ENCODE measurements around the gene MAPK8. TPM values are rescaled to one million over a fixed set of nuclear protein-coding genes. Genes with fewer than 3 reads are reported as not detected.

Gene MAPK8
- polyA plus RNA-seq, 1 donor: 81.9 TPM

DNA sequence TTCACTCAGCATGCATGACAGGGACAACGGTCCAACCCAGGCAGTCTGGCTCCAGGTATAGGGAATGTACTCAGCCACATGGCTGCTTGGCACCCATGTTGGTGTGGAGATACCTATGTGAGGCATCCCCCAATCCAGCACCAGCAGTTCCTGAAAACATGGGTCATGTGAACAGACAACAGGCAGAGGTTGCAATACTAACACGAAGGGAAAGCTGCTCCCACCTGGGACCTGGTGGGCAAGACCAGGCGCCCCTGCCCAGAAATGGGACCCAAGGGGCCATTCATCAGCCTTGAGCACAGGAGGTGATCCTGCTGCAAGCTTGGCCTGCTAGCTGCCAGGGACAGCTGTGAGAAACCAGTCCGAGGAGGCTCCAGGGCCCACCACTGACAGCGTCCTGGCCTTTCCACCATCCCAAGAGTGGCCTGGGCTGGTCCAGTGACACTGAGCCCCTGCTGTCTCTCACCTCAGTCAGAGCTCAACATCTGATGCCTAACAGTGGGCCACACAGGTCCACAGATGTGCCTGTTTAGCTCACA lies 156.1 kb downstream of the MAPK8 start:
- no peak for DNase-seq

- DNase-seq: no peak
Measured at GRCh38 chr10:48463318-48464003, 157.0 kb downstream of the MAPK8 start.

DNA sequence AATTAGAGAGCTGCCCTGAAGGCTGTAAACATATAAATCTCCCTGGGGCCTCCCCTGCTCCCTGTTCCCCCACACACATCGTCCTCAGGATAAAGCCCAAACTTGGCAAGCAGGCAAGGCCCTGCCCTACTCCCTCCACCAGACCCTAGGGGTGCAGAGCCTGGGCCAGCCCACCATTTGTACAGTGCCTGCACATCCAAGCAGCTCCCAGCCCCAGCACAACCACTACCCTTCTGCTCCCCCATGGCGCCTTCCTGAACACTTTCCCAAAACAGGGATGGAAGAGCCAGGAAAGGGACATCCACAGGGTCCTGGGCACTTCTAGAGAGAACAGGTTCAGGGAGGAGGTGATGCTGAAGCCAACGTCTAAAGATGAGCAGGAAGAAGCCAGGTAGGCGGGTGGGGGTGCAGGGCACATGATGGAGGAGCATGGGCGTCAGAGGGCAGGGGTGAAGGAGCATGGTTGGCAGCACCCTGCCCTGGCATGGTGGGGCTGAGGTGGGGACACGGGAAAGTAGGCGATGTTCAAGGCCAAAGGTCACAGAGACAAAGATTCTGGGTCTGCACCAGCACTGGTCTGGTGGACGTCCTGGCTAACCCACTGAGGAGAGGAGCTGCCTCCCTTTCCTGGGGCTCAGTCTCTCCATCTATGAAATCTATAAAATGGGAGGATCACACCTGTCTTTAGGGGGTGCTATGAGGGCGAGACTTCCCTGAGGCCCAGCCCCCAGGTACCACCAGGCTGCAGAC lies 157.8 kb downstream of the MAPK8 start:
- no peak for DNase-seq

GRCh38 chr10:48464871-48465736 lies 158.6 kb downstream of the MAPK8 start:
- no peak for DNase-seq

- DNase-seq: no peak
Measured at GRCh38 chr10:48465860-48466521, 159.5 kb downstream of the MAPK8 start.

- no peak for DNase-seq
Measured at GRCh38 chr10:48466611-48467240, 160.2 kb downstream of the MAPK8 start.

DNA sequence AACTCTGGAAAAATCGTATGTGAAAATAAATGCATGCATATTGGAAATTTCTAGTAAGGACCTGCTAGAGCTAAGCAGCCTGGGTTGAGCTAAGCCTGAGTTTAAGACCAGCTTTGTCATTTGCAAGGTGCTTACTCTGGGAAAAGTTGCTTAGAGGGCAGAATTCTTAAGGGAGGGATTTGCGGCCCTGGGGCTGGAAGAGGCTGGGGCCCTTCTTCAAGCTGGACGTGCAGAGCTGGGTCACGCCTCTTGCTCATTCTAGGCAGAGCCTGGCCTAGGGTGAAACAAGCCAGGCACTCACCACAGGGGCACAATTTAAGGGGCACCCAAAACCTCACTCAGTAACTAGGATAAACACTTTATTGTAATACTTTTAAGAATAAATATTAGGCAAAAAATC lies 161.2 kb downstream of the MAPK8 start:
- DNase-seq: no peak

GRCh38 chr10:48468130-48468790 lies 161.8 kb downstream of the MAPK8 start:
- no peak for DNase-seq

DNA sequence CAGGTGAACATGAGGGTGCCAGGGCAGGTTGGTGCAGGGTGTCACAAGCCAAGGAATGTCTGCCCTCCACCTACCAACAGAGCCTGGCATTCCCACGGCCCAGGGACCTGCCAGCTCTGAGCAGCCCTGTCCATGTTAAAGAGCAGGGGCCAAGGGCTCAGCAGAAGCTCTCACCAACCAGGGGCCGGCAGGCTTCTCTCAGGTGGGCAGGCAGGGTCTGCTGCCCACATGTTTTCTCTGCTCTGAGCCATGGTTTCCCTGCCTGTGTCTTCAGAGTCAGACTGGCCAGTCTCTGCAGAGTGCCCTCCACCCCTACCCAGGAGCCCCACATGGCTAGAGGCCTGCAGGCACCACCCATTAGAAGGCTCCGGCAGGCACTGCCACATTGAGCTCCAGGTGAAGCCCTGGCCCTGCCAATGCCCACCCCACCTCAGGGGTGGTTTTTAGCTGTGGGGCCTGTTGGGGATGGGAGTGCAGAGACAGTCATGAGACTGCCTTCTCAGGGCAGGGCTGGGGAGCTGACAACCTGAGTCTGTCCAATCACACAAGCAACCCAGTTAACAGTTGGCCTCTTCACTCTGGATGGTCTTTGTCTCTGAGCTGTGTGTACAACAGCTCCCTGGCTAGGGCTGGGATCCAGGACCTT lies 162.5 kb downstream of the MAPK8 start:
- DNase-seq: no peak

DNA sequence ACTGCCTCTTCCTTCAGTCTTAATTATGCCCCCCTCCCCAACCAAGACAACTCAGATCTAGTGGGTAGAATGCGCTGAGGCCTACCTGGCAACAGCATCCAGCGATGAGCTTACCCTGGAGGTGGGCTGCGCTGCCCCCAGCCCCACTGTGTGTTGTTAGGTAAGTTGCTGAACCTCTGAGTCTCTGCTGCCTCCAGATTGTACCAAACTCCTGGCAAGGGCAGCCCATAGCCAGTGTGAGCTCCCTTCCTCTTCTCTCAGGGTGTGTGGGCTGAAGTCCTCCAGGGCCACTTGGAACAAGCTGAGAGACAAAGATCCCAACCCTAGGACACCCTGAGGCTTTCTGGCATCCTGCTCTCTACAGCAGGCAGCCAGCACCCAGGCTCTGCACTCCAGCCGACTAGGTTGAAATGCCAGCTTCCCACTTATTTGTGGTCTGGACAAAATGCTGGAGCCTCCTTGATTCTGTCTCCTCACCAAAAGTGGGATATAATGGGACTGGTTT lies 163.1 kb downstream of the MAPK8 start:
- no peak for DNase-seq

DNA sequence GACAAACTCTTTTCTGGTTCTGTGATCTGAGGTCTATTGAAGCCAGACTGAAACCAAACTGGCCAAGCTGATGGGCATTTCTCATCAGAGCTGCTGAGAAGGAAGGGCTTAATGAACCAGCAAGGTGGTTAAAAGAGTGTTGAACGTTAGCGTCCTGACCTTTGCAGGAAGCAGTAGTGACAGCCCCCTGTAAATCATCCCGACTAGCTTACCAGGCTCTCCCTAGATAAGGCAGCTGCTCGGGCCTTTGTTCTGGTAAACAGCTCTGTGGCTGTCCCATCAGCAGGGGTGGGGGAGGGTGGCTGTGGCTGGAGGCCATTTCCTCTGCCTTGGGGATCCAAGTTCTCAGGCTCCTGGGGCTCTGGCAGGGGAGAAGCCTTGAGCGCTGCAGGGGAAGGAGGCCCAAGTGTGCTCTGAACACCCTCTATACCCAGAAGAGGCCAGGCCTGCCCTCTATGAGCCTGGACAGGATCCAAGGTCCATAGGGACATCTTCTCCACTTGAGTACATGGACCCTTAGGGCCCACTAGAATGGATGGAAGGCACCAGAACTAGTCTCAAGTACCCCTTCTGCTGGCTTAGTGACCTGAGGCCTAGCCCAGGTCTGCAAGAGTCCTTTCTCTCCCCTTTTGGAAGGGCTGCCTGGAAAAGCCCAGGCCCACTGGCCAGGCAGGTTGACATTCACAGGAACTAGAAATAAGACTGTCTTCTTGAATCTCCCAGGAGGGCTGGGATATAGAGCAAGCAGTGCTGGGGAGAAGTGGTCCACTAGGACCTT lies 163.8 kb downstream of the MAPK8 start:
- DNase-seq: peak; percentile 74

DNA sequence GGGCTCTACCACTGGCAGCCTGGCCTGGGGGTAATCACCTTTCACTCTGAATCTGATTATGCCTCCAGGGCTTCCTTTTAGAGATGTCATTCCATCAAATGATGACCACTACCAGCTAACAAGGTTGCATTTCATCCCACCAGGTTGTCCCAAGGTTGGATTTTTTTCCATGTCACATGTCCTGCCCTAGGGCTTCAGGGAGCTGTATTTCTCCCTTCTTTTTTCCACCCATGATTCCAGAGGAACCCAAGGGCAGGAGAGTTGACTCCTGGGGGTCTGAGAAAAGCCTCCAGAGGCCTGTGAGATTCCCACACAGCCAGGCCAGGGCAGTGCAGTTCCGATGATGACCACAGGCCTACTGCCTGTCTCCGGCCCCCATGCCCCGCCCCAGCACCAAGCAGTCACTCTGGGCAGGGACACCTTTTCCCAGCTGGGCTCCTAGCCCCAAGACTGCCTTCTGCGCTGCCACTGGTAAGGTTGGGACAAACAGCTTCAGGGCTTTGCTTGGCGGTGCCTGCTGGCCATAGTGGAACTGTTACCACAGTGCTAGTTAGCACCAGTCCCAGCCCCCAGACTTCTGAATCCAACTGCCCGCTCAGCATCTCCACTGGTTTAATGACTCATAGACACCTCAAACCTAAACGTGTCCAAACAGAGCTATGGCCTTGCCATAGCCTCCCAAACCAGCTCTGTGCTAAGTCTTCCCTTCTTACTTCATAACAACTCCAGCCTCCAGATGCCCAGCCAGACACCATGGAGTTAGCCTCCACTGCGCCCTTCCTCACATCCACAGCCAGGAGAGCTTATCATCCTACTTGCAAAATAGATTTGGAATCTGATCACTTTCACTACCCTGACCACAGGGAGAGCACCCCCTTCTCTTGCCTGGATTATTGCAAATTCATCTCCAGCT lies 164.7 kb downstream of the MAPK8 start:
- no peak for DNase-seq

- no peak for DNase-seq
Measured at GRCh38 chr10:48472501-48473069, 166.1 kb downstream of the MAPK8 start.

DNA sequence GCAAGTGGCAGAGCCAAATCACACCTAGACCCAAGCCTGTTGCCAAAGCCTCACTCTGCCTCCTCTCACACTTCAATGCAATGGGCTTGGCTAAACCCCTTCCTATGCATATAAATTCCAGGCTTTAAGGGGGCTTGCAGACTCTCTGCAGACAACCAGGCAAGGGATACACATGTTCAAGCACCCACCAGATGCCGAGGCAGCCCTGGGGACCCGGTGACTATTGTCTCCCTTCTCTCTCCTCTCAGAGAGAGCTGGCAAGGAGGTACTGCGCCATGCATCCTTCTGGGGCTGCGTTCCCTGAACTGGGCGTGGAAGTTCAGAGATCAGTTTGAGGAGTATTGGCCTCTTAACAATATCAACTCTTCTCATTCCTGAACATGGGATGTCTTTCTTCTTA lies 167.2 kb downstream of the MAPK8 start:
- DNase-seq: no peak

- no peak for DNase-seq
Measured at GRCh38 chr10:48474765-48475365, 168.4 kb downstream of the MAPK8 start.

DNA sequence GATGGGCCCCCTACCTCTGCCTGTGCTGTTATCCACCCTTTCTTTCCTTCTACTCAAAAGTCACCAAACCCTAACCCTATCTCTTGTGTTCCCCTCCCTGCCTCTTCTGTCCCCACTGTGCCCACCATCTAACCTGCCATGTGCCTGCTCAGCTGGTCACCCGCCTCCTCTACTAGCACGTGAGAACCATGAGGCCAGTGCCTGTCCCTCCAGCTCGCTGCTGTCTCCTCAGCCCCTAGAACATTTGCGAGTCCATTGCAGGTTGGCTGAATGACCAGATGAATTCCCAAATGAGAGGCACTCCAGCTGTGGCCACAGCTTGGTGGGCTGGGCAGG lies 169.4 kb downstream of the MAPK8 start:
- DNase-seq: no peak

DNA sequence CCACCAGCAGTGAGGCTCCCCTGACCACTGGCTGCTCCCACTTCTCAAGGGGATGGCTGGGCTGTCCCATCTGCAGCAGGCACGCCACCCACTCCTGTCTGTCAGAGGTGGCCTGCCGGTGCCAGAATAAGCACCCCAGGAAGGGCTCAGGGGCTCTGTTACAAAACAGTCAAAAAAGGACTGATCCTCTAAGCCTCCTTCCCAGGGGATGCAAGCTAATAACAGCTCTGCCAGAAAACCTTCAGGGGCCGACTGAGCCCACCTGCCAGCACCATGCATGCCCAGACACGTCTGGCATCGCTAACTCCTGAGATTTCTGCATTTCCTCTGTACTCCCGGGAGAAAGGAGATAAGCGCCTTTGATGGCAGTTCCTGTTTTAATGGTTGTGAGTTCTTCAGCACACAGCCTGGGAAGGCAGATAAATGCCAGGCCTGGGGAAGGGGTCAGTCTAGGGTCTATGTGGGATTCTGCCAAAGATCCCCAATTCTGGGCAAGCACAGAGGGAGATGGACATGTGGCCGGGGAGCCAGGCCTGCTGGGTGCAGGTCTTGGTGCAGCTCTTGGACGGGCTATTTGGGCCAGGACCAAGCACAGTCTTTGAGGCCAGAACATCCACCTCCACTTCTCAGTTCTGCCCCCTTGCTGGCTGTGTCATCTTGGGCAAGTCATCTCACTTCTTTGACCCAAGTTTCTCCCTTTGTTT lies 170.0 kb downstream of the MAPK8 start:
- DNase-seq: no peak
